IMR-90 (cell line): ENCODE measurements around the gene RAPGEFL1. TPM values are rescaled to one million over a fixed set of nuclear protein-coding genes. Genes with fewer than 3 reads are reported as not detected.
"Not testable (repeated sequence)": the region's sequence is repeated elsewhere in the genome, so short reads cannot be mapped to it uniquely, and the experiment has no call there.

Experiments
- ATAC-seq: fragments of 200-7000 bp; cut with Tn5 transposase; 2 replicates; pipeline ENCODE4 v1.9.1; 2020; ENCODE audit warnings: low read depth, mild to moderate bottlenecking, moderate library complexity
- BruUV-seq: library from RNA; stranded (reverse); fragments of 400-500 nt; replicated peaks from 2 replicates; lab custom pipeline; 2021; lab: Mats Ljungman, UMichigan
- CTCF ChIA-PET: fragments of 300-600 bp; formaldehyde crosslinking; extraction: SDS; loops from one replicate; lab custom pipeline; 2021; ENCODE audit warnings: antibody characterized with exemption; lab: Yijun Ruan, JAX
- POLR2A ChIA-PET: fragments of 300-600 bp; sonication (Branson Sonifier 250); formaldehyde crosslinking; loops from one replicate; lab custom pipeline; 2022; ENCODE audit warnings: antibody characterized with exemption; ENCODE audit not compliant: unreplicated experiment; lab: Charles Lee
- DNase-seq: peaks from one replicate; pipeline ENCODE4 v3.0.0; 2013
- H2AFZ ChIP-seq: replicated peaks from 2 replicates; pipeline ENCODE3; 2013; ENCODE audit warnings: low read length, mild to moderate bottlenecking; ENCODE audit not compliant: poor library complexity
- H2AK5ac ChIP-seq: 2 replicates; pipeline ENCODE4 v1.6.1; 2013; ENCODE audit warnings: low read depth, low read length, inconsistent platforms
- H2AK9ac ChIP-seq: replicated peaks from 2 replicates; pipeline ENCODE3; 2013; ENCODE audit warnings: mild to moderate bottlenecking, low read depth, low read length, moderate library complexity; ENCODE audit not compliant: poor library complexity
- H2BK120ac ChIP-seq: 2 replicates; pipeline ENCODE4 v1.6.1; 2013; ENCODE audit warnings: low read depth, low read length, inconsistent platforms
- H2BK15ac ChIP-seq: 3 replicates; pipeline ENCODE4 v1.6.1; 2013; ENCODE audit warnings: low read depth, low read length, inconsistent platforms
- H2BK20ac ChIP-seq: 2 replicates; pipeline ENCODE4 v1.6.1; 2013; ENCODE audit warnings: low read depth, mild to moderate bottlenecking, inconsistent platforms, low read length, moderate library complexity
- H2BK5ac ChIP-seq: 2 replicates; pipeline ENCODE4 v1.6.1; 2013; ENCODE audit warnings: mild to moderate bottlenecking, low read depth, low read length, inconsistent platforms; ENCODE audit not compliant: poor library complexity, severe bottlenecking
- H3K14ac ChIP-seq: replicated peaks from 2 replicates; pipeline ENCODE4 v1.6.1; 2013; ENCODE audit warnings: low read depth, low read length, inconsistent platforms
- H3K18ac ChIP-seq: 2 replicates; pipeline ENCODE4 v1.6.1; 2013; ENCODE audit warnings: low read depth, low read length, control low read depth
- H3K23ac ChIP-seq: 2 replicates; pipeline ENCODE4 v1.6.1; 2013; ENCODE audit warnings: low read depth, low read length, inconsistent platforms
- H3K27ac ChIP-seq: 2 replicates; pipeline ENCODE4 v1.5.1; 2013; ENCODE audit warnings: mild to moderate bottlenecking, control low read depth, low read length; ENCODE audit not compliant: insufficient read depth
- H3K27me3 ChIP-seq: 2 replicates; pipeline ENCODE4 v1.6.1; 2013; ENCODE audit warnings: low read length; ENCODE audit not compliant: control insufficient read depth, insufficient read depth
- H3K36me3 ChIP-seq: 2 replicates; pipeline ENCODE4 v1.6.1; 2013; ENCODE audit warnings: low read length, mixed read lengths; ENCODE audit not compliant: control insufficient read depth, insufficient read depth
- H3K4ac ChIP-seq: 2 replicates; pipeline ENCODE4 v1.6.1; 2013; ENCODE audit warnings: low read depth, low read length, inconsistent platforms
- H3K4me1 ChIP-seq: 2 replicates; pipeline ENCODE4 v1.6.1; 2013; ENCODE audit warnings: low read length, mixed read lengths; ENCODE audit not compliant: control insufficient read depth, insufficient read depth
- H3K4me2 ChIP-seq: 2 replicates; pipeline ENCODE4 v1.6.1; 2013; ENCODE audit warnings: low read depth, mild to moderate bottlenecking, control low read depth, low read length, moderate library complexity
- H3K4me3 ChIP-seq: 2 replicates; pipeline ENCODE4 v1.5.1; 2013; ENCODE audit warnings: low read depth, mild to moderate bottlenecking, control low read depth, low read length, moderate library complexity; ENCODE audit not compliant: insufficient read depth
- H3K56ac ChIP-seq: 2 replicates; pipeline ENCODE4 v1.6.1; 2013; ENCODE audit warnings: low read length, inconsistent platforms; ENCODE audit not compliant: insufficient read depth; ENCODE audit errors: extremely low read depth
- H3K79me1 ChIP-seq, 2 experiments: 2 replicates each; pipeline ENCODE4 v1.6.1; 2013; ENCODE audit warnings: low read length in 2 of 2, inconsistent platforms in 1 of 2, low read depth in 1 of 2
- H3K9ac ChIP-seq: 2 replicates; pipeline ENCODE4 v1.6.1; 2013; ENCODE audit warnings: low read depth, low read length, control low read depth
- H3K9me1 ChIP-seq: 2 replicates; pipeline ENCODE4 v1.6.1; 2013; ENCODE audit warnings: low read length, inconsistent platforms; ENCODE audit not compliant: insufficient read depth
- H3K9me3 ChIP-seq: 2 replicates; pipeline ENCODE4 v1.6.1; 2013; ENCODE audit warnings: low read length; ENCODE audit not compliant: control insufficient read depth, insufficient read depth
- H4K20me1 ChIP-seq: 2 replicates; pipeline ENCODE4 v1.6.1; 2013; ENCODE audit warnings: low read length, inconsistent platforms; ENCODE audit not compliant: insufficient read depth
- H4K5ac ChIP-seq: 2 replicates; pipeline ENCODE4 v1.6.1; 2013; ENCODE audit warnings: mild to moderate bottlenecking, low read depth, low read length, control low read depth
- H4K8ac ChIP-seq, 2 experiments: 2 replicates each; pipeline ENCODE4 v1.6.1; 2013; ENCODE audit warnings: low read depth in 2 of 2, low read length in 2 of 2, control low read depth in 1 of 2, inconsistent platforms in 1 of 2
- H4K91ac ChIP-seq: 2 replicates; pipeline ENCODE4 v1.6.1; 2013; ENCODE audit warnings: low read depth, low read length, inconsistent platforms; ENCODE audit not compliant: insufficient read depth
- FOS ChIP-seq: fragments of 150-350 bp; IDR thresholded peaks from 2 replicates; pipeline ENCODE4 v1.6.1; 2016; ENCODE audit warnings: low read depth, low read length
- MAFK ChIP-seq: IDR thresholded peaks from 2 replicates; pipeline ENCODE4 v1.6.1; 2012; ENCODE audit warnings: low read depth, low read length, improper control_type of control experiment
- POLR2A ChIP-seq: IDR thresholded peaks from 2 replicates; pipeline ENCODE4 v1.6.1; 2012; ENCODE audit warnings: mild to moderate bottlenecking, low read depth, low read length
- RCOR1 ChIP-seq: IDR thresholded peaks from 2 replicates; pipeline ENCODE4 v1.6.1; 2012; ENCODE audit warnings: mild to moderate bottlenecking, low read length, improper control_type of control experiment; ENCODE audit not compliant: insufficient replicate concordance
- WGBS, 2 experiments: methylation state at CpG; one replicate each; pipeline versions ENCODE4 v1.1.5 to v1.1.7; 2013; ENCODE audit warnings: missing lambda C conversion rate in 2 of 2; ENCODE audit not compliant: insufficient read length in 1 of 2; ENCODE audit errors: extremely low coverage in 2 of 2; 5-methylcytosine and 5-hydroxymethylcytosine counted together
- dilution Hi-C: fragments of 300-500 bp; cut with HindIII; formaldehyde crosslinking; loops from one replicate; pipeline ENCODE4 v1.14.3; 2018; ENCODE audit warnings: low sequenced_read_pairs; ENCODE audit not compliant: unreplicated experiment
- in situ Hi-C: fragments of 300-500 bp; cut with MboI; formaldehyde crosslinking; loops from 3 replicates; pipeline ENCODE4 v1.14.3; 2019; ENCODE audit warnings: low sequenced_read_pairs, inconsistent platforms, mixed read lengths
- intact Hi-C: fragments of 100-400 bp; cut with micrococcal nuclease; formaldehyde crosslinking; loops from 2 replicates; pipeline ENCODE4 v1.10.0; 2022
- polyA plus RNA-seq, 3 experiments: library from polyadenylated mRNA; depleted of rRNA; stranded (reverse); fragments of >200 nt; gene quantifications; 2 replicates each; pipeline ENCODE4 v1.2.3, GENCODE V29; 2012; ENCODE audit warnings: low replicate concordance in 1 of 3
- total RNA-seq: library from RNA; depleted of rRNA; stranded (reverse); fragments of >200 nt; gene quantifications from 2 replicates; pipeline ENCODE4 v1.2.3, GENCODE V29; 2012

RAPGEFL1 gene
- total and polyA plus RNA-seq, 2 of the 4 experiments (the other 2 are of a cell fraction): 0.54 to 5.6 TPM

DNA sequence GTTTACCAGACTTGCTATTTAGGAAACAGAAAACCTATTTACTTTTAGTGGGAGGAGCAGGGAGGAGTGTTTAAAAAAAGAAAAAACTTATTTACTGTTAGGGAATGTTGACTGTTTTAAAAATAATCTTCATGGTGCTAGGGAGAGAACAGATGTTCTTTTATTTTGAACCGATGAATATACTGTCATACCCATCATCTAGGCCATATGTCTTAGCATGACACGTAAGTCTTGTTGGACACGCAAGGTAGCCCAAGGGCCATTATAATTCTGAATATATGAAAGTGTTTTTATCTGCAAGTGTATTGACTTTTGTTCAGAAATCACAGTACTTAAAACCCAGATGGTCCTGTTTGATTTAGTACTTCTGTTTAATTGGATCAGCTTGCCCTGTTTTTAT is 53.4 kb downstream of the RAPGEFL1 start:
- Histone ChIP-seq H3K9ac (no peak overlapping the region), H3K4ac (no peak overlapping the region), H2BK15ac (no peak overlapping the region), H4K8ac (no peak overlapping the region), H4K20me1 (peaks cover 19% of the 10 kb centered on the region), H2BK120ac (no peak overlapping the region), H3K14ac (no peak overlapping the region), H2AFZ (no peak overlapping the region), H3K4me3 (no peak overlapping the region), H3K9me3 (no peaks in the 10 kb centered on the region), H2AK9ac (no peak overlapping the region), H4K91ac (no peak overlapping the region), H3K23ac (no peak overlapping the region), H3K27ac (no peak overlapping the region), H3K56ac (no peak overlapping the region), H2BK5ac (no peak overlapping the region), H3K36me3 (peaks cover 10% of the 10 kb centered on the region), H2AK5ac (no peak overlapping the region), H3K9me1 (0 out of 2 replicates have a peak, but pooled peaks cover 4% of the 10 kb centered on the region), H3K4me2 (no peak overlapping the region), H2BK20ac (no peak overlapping the region), H3K27me3 (no peaks in the 10 kb centered on the region), H3K4me1 (no peaks in the 10 kb centered on the region), H3K79me1 (peaks cover 25 to 58% of the 10 kb centered on the region in 2 experiments), H4K5ac (no peak overlapping the region), H3K18ac (no peak overlapping the region)
- ATAC-seq (no peak), DNase-seq (no peak)
- TF ChIP-seq RCOR1 (no peak), POLR2A (no peak), MAFK (no peak), FOS (no peak)
- no CpG with 5 or more reads among the region's 3 CpGs for WGBS, 2 experiments
- dilution Hi-C loops (no loop called here), intact Hi-C loops (no loop called here), in situ Hi-C loops (no loop called here)
- CTCF ChIA-PET: interaction anchor here (0.8 to 1.0 kb wide), 2 partner anchors 9 to 12 kb away, joined by 3 to 4 read pairs; partner anchors contain the start of gene WIPF2
- POLR2A ChIA-PET: no interaction called here
- BruUV-seq: TSS peak; percentile 19

DNA sequence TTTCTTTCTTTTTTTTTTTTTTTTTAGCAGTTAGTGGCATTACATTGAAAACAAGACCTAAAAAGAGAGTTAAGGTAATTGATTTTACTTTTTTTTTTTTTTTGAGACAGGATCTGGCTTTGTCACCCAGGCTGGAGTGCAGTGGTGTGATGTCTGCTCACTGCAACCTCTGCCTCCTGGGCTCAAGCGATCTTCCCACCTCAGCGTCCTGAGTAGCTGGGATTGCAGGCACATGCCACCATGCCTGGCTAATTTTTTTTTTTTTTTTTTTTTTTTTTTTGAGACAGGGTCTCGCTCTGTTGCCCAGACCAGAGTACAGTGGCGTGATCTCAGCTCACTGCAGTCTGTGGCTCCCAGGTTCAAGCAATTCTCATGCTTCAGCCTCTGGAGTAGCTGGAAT is 54.7 kb downstream of the RAPGEFL1 start:
- H2AK9ac ChIP-seq, H3K9ac ChIP-seq, H2BK120ac ChIP-seq, dilution Hi-C loops, H4K5ac ChIP-seq, H3K4me2 ChIP-seq, H2AFZ ChIP-seq, H2BK15ac ChIP-seq, DNase-seq, ATAC-seq, H3K14ac ChIP-seq, H3K56ac ChIP-seq, in situ Hi-C loops, H3K27ac ChIP-seq, H3K9me3 ChIP-seq, H2BK5ac ChIP-seq, BruUV-seq, H3K4me3 ChIP-seq, H2BK20ac ChIP-seq, H3K23ac ChIP-seq, H4K91ac ChIP-seq, H2AK5ac ChIP-seq, H3K18ac ChIP-seq, H3K4ac ChIP-seq, POLR2A ChIA-PET, H3K9me1 ChIP-seq, intact Hi-C loops, H4K8ac ChIP-seq, H3K27me3 ChIP-seq, H3K4me1 ChIP-seq: not testable (repeated sequence)
- Histone ChIP-seq H3K36me3 (peaks cover 10% of the 10 kb centered on the region), H4K20me1 (peaks cover 19% of the 10 kb centered on the region), H3K79me1 (peaks cover 22 to 56% of the 10 kb centered on the region in 2 experiments)
- CTCF ChIA-PET: interaction anchor here (0.6 kb wide), 1 partner anchor 64 kb away, joined by 3 read pairs; no protein-coding TSS in a partner anchor
- 100% methylated on average over 2 of the region's 4 CpGs; no CpG with 5 or more reads in 1 of the 2 experiments for WGBS, 2 experiments
